ENCODE results near the gene RTN3.

Gene RTN3

GRCh38 chr11:63713766-63714165 lies 32.5 kb downstream of the RTN3 start:
- H3K27ac ChIP-seq: no peak overlapping the region
- peaks cover 0 to 17% (median 0%) of the 10 kb centered on the region in 4 donors for H3K4me1 ChIP-seq
- TF ChIP-seq CTCF (IDR thresholded peaks at IDR 0.05): no peak
- H3K36me3 ChIP-seq: no peaks in the 10 kb centered on the region
- DNase-seq: no peak
- no peak overlapping the region for H3K4me3 ChIP-seq
- intact Hi-C loops (cut with DNase I; ENCODE audit: low total_unique reads): no loop called here
- H3K9me3 ChIP-seq: no peaks in the 10 kb centered on the region
- H3K27me3 ChIP-seq: no peaks in the 10 kb centered on the region

- H3K4me1 ChIP-seq: no peaks in the 10 kb centered on the region
- H3K27me3 ChIP-seq: no peaks in the 10 kb centered on the region
- no peak for DNase-seq
- no peak overlapping the region for H3K4me3 ChIP-seq
- H3K9me3 ChIP-seq: no peaks in the 10 kb centered on the region
- no peak for TF ChIP-seq CTCF (IDR thresholded peaks at IDR 0.05)
- no peaks in the 10 kb centered on the region for H3K36me3 ChIP-seq
- no peak overlapping the region for H3K27ac ChIP-seq
- intact Hi-C loops (cut with DNase I; ENCODE audit: low total_unique reads): no loop called here
Observed at GRCh38 chr11:63716046-63716445, 34.7 kb downstream of the RTN3 start.

GRCh38 chr11:63719001-63719400 lies 37.7 kb downstream of the RTN3 start:
- intact Hi-C loops (cut with DNase I; ENCODE audit: low total_unique reads): no loop called here
- TF ChIP-seq CTCF (IDR thresholded peaks at IDR 0.05): no peak
- H3K4me1 ChIP-seq: no peaks in the 10 kb centered on the region
- H3K27me3 ChIP-seq: no peaks in the 10 kb centered on the region
- H3K9me3 ChIP-seq: no peaks in the 10 kb centered on the region
- DNase-seq: no peak
- H3K27ac ChIP-seq: no peak overlapping the region
- H3K36me3 ChIP-seq: no peaks in the 10 kb centered on the region
- no peak overlapping the region for H3K4me3 ChIP-seq

GRCh38 chr11:63719987-63720386 lies 38.7 kb downstream of the RTN3 start:
- Histone ChIP-seq H3K27me3 (no peaks in the 10 kb centered on the region), H3K4me1 (no peaks in the 10 kb centered on the region), H3K36me3 (no peaks in the 10 kb centered on the region), H3K4me3 (no peak overlapping the region), H3K27ac (no peak overlapping the region), H3K9me3 (no peaks in the 10 kb centered on the region)
- intact Hi-C loops (cut with DNase I; ENCODE audit: low total_unique reads): loop anchor here (10.0 kb wide), 1 partner anchor 355 kb away; the partner anchor contains the start of gene SLC22A9
- TF ChIP-seq CTCF (IDR thresholded peaks at IDR 0.05): no peak
- DNase-seq: no peak

GRCh38 chr11:63720611-63721010 lies 39.3 kb downstream of the RTN3 start:
- TF ChIP-seq CTCF (IDR thresholded peaks at IDR 0.05): no peak
- DNase-seq: no peak
- Histone ChIP-seq H3K36me3 (no peaks in the 10 kb centered on the region), H3K9me3 (no peaks in the 10 kb centered on the region), H3K4me3 (no peak overlapping the region), H3K27me3 (no peaks in the 10 kb centered on the region), H3K4me1 (no peaks in the 10 kb centered on the region), H3K27ac (no peak overlapping the region)
- intact Hi-C loops (cut with DNase I; ENCODE audit: low total_unique reads): loop anchor here (10.0 kb wide), 1 partner anchor 356 kb away; the partner anchor contains the start of gene SLC22A9

- Histone ChIP-seq H3K36me3 (no peaks in the 10 kb centered on the region), H3K27me3 (no peaks in the 10 kb centered on the region), H3K4me3 (no peak overlapping the region), H3K4me1 (no peaks in the 10 kb centered on the region), H3K27ac (no peak overlapping the region), H3K9me3 (no peaks in the 10 kb centered on the region)
- TF ChIP-seq CTCF (IDR thresholded peaks at IDR 0.05): no peak
- intact Hi-C loops (cut with DNase I; ENCODE audit: low total_unique reads): loop anchor here (10.0 kb wide), 1 partner anchor 365 kb away; the partner anchor contains the start of gene SLC22A9
- DNase-seq: no peak
Observed at GRCh38 chr11:63729326-63729725, 48.0 kb downstream of the RTN3 start.
